Stimulated activated CD8-positive, alpha-beta memory T cell treated with anti-CD3 and anti-CD28 coated beads, Interleukin-12 subunit alpha, Interleukin-12 subunit beta, amount 100 ng/mL, for 1 hour (primary cell): ENCODE data around the gene KRT39.

ENCODE experiments used
- DNase-seq: peaks from one replicate; pipeline ENCODE4 v3.0.0-alpha.2; 2020; ENCODE audit warnings: low read depth

Gene KRT39

DNA sequence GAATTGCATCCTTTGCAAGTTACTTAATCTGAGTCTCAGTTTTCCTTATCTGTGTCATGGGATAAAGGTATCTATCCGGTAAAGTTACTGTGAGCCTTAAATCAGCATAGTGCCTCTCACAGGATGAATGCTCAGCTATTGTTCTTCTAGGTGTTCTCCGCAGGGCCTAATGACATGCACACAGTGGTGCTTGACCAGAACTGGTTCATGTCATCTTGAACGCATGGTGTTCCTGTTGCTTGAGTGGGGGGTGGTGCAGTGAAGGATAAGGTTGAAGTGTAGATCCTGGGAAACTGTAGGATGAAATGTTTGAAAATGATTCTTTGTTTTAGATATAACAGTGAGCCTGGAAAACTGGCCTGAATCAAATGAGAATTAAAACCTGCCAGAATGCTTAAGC is 13.4 kb upstream of the KRT39 start:
- DNase-seq = no peak

DNA sequence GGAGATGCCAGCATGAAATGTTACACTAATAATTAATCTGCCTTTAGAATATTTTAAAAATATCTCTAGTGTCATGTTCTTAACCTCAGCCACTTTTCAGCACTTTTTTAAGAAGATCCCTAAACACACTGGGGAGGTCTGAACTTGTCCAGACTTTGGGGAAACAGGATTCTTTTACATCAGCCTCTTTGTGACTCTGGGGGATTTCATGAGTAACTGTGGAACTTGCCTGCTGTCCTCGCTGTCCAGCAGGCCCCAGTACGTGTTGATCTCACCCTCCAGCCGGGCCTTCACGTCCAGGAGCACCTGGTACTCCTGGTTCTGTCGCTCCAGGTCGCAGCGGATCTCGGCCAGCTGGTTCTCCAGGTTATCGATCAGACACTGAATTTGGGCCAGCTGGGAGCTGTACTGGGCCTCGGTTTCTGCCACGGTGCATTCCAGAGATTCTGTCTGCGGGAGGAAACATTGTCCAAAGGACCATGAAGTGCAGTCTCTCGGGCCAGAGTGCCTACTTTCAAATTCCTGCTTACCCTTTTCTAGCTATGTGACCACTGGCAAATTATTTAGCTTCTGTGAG is 11.9 kb upstream of the KRT39 start:
- no peak for DNase-seq

DNA sequence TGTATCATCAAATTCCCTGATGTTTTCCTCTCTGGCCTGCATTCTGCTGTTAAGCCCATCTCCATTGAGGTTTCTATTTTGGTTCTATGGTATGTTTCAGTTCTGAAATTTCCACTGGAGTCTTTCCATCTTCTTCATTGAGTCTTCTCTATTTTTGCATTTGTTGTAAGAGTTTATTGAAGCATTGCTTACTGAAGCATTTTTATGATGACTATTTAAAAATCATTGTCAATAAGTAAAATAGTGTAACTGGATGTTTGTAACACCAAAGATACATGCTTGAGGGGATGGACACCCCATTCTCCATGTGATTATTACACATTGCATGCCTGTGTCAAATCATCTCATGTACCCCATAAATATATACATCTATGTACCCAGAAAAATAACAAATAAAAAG is 8.8 kb upstream of the KRT39 start:
- DNase-seq = no peak

DNA sequence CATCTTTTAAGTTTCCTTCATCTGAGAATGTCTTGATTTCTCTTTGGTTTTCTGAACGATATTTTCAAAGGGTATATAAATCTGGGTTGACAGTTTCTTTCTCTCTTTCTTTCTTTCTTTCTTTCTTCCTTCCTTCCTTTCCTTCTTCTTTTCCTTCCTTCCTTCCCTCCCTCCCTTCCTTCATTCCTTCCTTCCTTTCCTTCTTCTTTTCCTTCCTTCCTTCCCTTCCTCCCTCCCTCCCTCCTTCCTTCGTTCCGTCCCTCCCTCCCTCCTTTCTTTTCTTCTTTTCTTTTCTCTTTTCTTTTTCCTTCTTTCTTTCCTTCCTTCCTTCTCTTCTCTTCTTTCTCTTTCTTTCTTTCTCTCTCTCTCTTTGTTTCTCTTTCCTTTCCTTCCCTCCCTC is 7.6 kb upstream of the KRT39 start:
- no peak for DNase-seq

DNA sequence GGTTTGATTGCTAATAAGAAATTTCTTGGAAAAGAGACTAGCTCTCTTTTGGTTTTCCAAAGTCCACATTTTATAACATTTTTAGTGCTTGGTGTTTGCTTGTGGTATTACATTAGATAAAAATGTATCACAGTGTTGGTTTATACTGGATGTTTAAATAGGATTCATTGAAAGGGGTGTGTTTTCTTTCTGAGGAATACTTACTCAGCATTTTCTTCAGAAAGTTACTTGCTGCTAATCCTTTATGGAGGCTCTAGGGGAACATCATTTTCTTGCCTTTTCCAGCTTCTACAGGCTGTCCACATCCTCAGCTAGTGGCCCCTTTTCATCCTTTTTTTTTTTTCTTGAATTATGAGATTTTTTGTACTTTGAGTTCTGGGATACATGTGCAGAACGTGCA is 834 bp upstream of the KRT39 start:
- DNase-seq = no peak

DNA sequence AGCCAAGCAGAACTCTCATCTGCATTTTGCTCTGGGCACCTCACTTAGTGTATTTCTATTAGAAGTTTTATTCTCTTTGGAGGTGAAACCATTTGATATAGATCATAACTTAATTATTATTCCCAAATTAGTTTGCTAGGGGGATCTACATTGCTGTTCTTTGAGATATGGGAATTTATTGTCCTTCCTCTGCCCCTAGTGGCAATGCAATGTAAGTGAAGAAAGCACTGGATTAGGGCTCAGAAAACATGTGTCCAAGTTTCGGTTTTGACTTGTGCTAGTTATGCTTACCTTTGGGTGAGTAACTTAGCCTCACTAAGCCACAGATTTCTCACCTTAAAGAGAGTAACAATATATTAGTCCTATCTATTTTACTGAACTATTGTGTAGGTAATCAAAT is 2.9 kb downstream of the KRT39 start:
- no peak for DNase-seq

DNA sequence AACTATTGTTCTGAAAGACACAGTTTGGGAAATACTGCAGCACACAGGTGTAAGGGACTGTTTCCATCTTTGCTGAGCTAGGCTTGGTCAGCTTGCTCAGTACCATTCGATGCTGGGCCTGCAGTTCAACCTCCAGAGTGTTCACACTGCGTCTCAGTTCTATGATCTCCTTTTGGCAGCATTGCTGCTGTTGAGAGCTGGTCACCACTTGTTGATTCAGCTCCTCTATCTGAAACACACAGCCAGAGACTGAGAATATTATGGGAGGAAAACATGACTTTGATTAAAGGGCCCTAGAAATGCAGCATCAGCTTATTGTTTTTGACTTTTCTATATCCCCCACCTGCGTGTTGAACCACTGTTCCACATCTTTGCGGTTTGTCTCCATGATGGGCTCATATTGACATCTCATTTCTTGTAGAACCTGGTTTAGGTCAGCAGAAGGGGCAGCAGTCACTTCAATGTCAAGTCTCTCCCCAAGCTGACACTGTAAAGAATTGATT is 4.6 kb downstream of the KRT39 start:
- no peak for DNase-seq

DNA sequence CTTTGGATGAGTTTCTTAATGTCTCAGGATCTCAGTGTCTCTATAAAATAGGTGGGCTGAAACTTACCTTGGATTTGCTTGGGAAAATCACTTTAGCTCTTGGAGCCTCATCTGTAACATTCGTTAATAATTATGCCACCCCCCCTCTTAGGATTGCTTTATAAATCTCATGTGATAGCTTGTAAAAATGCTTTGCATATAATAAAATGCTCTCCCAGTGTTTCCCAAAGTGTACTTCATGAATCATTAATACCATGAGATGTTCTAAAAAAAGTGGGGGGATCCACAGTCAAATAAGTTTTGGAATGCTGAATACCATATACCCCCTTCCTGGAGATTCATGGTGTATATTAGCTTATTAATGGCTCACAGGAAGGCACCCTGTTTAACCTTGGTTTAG is 5.2 kb downstream of the KRT39 start:
- DNase-seq = no peak

DNA sequence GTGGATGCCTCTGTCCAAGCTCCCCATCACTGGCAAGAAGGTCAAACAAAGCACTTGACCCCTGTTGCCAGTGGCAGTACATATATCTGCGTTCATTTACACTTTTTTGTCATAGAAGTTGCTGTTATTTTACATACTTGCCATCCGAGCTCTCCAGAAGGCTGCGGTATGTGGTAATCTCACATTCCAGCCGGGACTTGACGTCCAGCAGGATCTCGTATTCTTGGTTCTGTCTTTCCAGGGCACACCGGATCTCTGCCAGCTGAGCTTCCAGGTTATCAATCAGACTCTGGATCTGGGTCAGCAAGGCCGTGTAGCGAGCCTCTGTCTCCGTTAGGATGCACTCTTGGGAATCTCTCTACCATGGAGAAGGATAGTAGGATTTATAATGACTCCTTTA is 6.6 kb downstream of the KRT39 start:
- DNase-seq = no peak

DNA sequence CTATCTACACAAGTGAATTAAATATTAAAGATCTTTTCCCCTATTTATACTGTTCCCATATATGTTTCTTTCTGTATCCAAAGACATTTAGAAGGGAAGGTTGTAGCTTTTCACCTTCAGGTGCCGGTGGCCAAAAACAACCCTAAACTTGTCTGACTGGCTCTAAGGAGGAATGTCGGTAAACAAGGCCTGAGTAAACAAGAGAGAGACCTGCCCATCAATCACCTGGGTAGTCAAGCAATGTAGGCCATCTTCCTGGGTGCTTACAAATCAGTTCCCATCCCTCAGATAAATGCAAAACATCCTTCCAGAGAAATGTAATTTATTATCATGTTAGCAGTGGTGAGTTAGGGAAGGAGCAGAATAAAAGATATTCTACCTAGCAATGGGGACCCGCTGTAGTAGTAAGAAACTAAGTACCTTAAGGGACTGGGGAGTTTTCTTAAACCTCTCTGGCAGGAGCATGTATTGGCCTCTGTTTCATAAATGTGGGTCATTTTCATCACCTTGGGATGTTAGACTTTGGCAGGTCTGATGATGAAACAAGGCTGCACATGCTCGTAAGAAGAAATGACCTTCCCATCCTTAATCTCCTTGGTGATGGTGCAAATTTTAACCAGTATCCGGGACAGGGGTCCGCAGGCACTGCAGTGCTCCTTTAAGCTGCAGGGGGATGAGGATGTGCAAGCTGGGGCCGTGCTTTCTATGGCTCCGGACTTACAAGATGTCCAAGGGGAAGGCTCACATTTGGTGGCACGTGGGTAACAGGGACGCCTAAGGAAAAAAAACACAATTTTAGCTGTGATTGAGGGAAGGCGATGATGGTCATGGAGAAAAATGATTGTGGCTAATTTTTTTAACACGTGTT is 8.4 kb downstream of the KRT39 start:
- DNase-seq = no peak

DNA sequence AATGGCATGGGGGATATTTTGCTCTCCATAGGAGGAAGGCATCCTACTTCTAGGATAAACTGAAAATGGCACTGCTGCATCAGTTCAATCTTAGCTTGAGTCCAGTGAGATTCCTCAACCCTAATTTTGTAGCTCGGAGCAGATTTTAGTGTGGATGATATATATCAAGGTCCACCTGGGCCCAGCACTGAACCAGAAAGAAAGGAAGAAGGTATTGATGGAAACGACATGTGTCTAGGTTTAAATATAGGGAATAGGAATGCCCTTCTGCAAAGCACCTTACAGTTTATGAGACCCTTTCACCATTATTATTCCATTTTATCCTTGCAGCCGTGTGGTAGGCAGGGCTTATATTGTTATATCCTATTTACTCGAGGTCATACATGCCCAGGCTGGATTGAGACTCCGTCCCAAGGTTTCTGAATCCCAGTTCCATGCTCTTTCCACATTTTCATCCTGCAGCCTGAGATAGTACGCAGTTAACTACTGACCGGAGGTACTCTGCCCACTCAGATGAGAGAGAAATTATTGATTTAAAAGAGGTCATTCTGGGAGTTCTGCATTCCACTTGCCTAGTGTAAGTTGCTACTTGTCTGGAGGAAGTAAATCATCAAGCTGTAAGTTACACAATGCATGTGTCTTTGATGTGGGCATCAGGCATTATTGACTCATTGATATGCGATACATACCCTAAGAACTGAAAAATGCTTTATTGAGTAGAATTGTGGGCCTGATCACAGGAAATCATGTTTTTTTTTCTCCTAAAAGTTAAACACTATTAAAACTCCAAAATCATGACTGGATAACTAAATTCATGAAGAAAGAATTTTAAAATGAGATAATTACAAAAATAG is 10.1 kb downstream of the KRT39 start:
- no peak for DNase-seq

DNA sequence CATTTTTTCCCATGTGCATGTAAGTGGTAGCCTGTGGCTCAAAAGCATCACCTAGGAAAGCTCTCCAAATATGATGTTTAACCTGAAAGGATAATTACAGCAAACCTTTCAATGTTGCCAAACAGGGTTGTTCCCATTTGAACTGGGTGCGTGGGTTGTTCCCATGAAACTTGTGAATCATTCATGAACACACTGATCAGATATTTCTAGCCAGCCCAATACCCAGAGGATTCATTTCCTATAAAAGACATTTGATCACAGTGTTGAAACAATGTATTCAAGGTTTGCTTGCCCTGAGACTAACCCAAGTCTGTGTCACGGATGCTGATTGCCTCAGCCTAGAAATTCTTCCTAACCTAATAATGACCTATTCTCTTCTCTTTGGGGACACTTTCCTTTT is 12.9 kb downstream of the KRT39 start:
- DNase-seq = no peak

DNA sequence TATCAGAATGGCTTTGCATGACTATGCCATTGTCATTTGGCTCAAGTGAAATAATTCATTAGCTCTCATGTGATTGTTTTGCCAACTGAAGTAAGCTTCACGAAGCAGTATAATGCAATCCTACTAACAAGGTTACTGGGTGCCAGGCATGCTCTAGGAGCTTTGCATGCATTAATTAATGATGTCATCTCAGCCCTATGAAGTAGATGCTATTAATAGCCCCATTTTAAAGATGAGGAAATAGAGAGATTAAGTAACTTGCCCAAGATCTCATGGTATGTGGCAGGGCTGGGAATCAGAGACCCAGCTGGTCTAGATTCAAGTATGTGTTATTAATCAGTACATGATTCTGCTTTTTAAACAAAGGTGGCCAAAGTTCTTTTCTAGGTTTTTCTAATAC is 14.1 kb downstream of the KRT39 start:
- DNase-seq = no peak

DNA sequence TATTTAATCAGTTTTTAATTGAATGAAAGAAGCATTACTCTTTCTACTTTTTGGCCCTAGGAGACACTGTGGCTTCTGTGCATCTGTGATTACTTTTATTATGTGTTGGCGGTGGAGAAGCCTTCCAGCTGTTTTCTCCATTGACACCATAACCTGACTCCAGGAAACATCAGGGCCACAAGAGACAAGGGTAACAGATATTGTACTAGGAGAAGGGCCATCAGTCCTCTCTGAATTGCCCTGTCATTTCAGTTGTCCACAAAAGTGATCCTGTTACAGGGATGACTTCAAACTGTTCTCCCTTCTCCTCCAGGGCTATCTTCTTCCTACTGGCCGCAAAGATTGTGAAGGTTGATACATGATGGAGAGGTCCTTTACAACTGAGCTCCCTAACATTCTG is 14.6 kb downstream of the KRT39 start:
- DNase-seq = no peak

DNA sequence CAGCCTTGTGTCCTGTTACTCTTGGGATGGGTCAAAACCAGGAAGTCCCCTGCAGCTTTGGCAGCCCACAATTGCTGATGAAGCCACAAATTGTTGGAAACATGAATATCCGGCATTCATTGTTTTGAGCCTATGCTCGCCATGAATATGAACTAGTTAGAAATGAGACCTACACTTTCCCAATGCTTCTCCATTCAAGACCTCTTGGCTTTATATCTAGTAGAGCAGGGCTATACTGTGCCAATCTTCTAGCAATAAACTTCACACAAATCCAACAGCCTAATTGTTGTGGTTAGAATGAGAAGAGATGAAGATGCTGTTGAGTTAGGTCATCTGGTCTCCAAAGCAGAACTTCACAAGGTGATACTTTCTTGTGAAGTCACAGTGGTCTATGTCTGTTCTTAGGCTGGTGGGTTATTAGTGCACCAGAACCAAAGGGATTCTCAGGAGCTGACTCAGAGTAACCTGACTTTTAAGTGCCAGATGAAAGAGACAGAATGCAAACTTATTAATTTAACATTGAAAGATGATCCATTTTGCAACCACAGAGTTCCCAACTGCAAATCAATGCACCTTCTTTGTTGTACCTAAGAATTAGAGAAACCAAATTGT is 15.6 kb downstream of the KRT39 start:
- no peak for DNase-seq

DNA sequence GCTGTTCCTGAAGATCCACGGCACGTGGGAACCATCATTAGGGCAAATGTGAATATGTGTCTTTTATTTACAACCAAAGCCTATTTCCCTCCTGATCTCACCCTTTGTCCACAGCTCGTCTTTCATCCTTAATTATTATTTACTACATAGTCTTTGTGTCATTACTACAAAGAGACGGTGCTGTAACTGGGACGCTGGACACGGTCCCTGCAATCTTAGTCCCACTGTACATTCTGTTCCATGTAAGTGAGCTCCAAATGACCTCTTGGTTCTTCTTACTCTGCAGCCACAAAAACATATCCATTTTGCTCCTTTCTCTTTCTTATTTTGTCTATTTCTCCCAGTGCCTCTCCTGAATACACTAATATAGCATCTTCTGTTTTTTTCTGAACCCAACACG is 16.6 kb downstream of the KRT39 start:
- DNase-seq = no peak

DNA sequence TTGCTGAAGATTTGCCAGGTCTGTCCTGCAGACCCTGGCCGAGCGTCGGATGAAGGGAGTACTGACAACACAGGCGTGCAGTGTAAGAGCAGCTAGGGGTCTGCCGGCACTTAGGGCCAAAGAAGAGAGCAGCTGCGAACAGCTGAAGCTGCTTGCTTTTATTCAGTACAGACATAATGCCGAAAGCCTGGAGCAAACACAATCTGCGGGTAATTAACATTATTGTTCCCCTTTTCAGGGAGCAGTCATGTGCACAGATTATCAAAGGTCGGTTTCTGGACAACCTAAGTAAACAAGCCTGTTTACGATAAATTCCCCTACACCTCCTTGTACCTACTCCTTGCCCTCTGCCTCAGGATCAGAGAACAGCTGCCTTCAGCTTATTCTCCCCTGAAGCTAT is 17.3 kb downstream of the KRT39 start:
- DNase-seq = no peak

DNA sequence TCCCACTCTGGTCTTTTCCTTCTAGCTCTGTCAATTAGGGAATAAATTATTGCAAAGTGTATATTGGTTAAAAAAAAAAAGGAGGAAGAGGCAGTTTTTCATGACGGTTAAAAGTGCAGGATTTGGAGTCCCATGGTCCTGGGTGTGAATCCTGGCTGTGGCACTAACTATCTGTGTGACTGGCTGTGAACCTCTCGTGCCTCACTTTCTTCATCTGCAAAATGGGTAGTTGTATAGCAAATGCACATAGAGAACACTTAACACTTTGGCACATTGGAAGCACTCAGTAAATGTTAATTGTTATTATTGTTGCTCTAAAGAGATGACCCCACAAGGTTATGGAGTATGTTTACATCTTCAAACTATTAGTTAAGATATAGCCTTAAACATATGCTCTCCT is 18.8 kb downstream of the KRT39 start:
- DNase-seq = no peak

DNA sequence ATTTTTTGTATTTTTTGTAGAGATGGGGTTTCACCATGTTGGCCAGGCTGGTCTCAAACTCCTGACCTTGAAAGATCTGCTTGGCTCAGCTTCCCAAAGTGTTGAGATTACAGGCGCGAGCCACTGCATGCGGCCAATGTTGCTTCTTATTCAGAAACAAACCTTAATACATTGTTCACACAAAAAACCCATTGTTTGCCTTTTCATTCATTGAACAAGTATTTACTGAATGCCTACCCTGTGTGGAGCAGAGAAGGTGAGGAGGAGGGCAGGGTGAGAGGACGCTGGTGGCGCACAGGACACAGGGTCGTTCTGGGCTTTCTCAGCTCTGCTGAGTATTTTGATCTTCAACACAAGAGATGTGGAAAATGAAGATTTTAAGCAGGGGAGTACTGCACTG is 21.3 kb downstream of the KRT39 start:
- no peak for DNase-seq

DNA sequence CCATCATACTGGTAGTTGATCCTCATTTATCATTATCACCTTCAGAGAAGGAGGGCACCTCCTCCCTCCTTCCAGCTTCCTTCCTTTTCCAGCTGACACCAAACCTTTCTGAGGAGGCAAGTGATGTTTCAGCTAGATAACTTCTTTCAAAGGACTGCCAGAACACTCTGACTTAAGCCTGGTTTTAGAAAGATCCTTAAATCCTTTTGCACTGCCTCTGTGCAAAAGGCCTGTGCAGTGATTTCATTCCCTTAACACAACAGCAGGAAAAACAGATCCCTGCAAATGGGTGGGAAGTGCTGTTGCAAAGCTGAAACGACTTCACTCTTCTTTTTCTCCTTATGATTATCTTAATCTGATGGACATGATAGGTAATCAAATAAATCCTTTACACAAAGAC is 22.2 kb downstream of the KRT39 start:
- no peak for DNase-seq

DNA sequence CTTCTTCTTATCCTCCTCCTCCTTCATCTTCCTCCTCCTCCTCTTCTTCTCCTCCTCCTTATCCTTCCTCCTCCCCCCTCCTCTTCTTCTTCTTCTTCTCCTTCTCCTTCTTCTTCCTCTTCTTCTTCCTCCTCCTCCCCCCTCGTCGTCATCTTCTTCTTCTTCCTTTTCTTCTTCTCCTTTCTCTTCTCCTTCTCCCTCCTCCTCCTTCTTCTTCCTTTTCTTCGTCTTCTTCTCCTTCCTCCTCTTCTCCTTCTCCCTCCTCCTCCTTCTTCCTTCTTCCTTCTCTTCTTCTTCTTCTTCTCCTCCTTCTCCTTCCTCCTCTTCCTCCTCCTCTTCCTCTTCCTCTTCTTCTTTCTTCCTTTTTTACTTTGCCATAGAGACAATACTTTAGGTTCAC is 24.2 kb downstream of the KRT39 start:
- no peak for DNase-seq

DNA sequence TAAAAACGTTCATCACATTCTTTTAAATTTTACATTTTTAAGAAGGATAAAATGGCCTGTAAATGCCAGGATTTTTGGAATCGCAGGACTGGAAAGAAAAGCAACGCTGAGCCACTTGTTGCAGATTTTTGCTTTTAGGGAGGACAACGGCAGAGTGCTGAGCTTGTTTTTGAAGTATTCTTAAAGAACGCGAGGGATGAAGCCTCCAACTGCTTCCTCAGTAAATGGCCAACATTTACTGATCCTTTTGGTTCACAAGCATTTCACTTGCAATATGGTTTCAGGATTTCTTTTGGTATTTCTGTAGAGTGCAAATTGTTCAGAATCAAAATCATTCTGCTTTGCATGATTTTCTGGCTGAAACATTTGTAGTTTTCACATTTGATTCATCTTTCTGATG is 26.5 kb downstream of the KRT39 start:
- no peak for DNase-seq

DNA sequence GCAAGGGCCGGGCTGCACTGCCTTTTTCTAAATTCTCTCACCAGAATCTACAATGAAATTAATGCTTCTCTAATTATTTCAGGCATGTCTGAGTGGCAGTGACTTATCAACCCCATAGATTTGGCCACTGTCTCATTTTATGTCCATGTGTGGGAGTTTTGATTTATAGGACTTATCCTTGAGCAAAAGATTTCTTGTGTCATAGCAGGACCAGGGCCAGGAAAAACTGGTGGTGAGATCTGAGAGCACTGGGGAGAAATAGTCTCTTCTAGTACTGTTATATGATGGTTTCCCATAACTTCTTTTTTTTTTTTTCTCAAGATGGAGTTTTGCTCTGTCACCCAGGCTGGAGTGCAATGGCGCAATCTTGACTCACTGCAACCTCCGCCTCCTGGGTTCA is 27.8 kb downstream of the KRT39 start:
- no peak for DNase-seq
